GM19043 (cell line): ENCODE results near the gene LYST.
"Not testable (repeated sequence)": the region's sequence is repeated elsewhere in the genome, so short reads cannot be mapped to it uniquely, and the experiment has no call there.

ENCODE experiments used
- ATAC-seq: cut with Tn5 transposase; IDR thresholded peaks from one replicate; pipeline ENCODE4 v1.9.1; 2021; ENCODE audit warnings: low read depth; ENCODE audit not compliant: unreplicated experiment

Gene LYST

DNA sequence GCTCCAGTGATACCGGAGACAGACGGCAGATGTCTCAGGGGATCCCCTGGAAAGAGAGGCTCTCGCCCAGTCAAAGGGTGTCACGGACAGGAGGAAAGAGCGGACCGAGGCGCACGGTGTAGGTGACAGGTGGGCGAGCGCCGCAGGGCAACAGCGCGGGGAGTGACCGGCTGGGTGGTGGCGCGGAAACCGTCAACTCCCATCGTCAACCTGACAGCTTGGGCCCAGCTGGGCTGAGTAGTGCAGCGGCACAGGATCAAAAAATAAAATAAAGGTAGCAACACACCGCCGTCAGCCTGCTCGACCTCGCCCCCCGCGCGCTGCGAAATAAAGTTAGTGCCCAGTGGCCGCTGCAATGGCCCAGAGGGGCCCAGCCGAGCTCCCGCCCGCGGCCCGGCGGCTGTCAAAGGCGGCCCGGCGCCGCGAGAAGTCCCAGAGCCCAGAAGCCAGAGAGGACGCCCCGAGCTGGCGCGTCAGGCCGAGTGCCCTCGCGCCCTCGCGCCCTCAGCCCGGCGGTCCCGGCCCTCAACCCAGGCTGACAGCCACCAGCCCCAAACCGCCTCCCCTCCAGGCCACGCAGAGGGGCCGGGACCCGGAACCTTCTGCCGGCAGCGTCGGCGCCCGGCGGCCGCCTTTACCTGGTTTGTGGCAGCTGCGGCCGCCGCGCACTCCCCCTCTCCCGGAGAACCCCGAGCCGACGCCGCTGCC lies at the start of gene LYST:
Gene LYST (minus strand): TSS at position 702 of the 708 bp plus-strand sequence. CDS start 36,489 bp downstream, outside the sequence.
- peak; percentile 42 for ATAC-seq

- ATAC-seq: not testable (repeated sequence)
Observed at GRCh38 chr1:235915489-235915888, 48.8 kb upstream of the LYST start.

- ATAC-seq: no peak
Observed at GRCh38 chr1:235913311-235913710, 46.6 kb upstream of the LYST start.

DNA sequence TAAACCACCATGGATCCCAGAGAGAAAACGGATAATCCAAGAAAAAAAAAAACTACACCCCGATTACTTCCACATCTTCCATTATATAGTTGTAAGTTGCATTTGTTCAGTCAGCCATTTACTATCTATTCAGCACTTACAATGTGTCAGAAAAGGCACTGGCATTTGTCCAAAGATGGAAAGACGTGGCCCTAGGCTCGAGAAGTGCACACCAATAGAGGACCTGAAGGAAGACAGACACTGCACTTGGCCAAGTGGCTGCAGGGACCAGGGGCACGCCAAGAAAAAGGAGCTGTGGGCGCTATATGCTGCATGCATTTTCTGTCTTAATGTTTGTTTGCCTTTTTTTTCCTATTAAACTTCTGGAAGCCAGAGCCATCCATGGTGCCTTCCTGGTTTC lies 45.2 kb upstream of the LYST start:
- ATAC-seq: no peak

DNA sequence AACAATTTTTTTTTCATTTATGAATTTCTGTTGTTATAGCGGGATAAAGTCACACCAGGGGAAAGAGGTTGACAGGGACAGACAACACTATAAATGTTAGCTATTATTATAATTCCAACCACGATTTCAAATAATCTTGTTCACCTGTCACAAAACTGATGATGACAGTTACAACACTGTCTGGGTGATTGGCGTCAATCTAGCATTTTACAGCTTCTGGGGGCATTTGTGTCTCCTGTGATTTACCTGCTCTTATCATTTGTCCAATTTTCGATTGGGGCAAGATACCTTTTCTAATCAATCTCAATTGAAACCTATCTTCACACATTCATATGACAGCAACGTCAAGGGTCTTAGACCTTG lies 44.6 kb upstream of the LYST start:
- no peak for ATAC-seq

DNA sequence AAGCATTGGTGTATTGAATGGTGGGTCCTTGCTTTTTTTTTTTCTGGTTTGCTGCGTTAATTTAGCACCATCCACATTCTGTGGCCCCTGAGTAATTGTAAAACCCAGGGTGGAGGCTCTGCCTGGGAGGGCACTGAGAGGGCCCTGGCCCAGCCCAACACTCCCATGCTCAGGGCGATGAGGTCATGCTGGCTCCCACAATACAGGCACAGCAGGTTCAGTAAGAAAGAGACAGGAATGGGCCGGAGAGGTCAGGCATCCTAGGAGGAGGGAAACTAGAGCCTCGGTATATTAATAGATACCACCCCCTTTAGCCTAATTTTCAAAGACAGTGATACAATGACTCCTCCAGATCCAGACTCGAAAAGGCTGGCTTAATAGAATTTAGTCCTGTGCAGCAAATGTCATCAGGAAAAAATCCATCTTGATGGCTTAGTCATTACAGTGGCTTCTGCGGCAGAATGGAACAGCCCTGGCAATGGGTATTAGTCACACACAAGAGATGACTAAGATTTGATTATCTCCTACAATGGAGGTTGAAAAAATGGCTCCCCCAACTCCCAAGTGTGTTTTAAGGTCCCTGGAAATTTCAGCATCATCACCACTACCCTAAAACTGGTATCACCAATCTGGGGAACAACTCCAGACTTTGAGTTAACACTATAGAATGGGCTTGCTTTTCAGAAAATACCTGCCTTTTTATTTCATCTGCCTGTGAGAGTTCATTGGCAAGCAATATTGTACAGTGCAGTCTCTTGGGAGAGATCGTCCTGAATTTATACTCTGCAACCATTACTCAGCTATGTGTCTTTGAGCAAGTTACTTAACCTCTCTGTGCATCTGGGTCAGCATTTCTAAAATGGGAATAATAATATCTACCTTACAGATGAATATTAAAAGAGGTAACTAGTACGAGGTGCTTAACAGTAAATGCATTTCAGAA lies 43.9 kb upstream of the LYST start:
- ATAC-seq: no peak

DNA sequence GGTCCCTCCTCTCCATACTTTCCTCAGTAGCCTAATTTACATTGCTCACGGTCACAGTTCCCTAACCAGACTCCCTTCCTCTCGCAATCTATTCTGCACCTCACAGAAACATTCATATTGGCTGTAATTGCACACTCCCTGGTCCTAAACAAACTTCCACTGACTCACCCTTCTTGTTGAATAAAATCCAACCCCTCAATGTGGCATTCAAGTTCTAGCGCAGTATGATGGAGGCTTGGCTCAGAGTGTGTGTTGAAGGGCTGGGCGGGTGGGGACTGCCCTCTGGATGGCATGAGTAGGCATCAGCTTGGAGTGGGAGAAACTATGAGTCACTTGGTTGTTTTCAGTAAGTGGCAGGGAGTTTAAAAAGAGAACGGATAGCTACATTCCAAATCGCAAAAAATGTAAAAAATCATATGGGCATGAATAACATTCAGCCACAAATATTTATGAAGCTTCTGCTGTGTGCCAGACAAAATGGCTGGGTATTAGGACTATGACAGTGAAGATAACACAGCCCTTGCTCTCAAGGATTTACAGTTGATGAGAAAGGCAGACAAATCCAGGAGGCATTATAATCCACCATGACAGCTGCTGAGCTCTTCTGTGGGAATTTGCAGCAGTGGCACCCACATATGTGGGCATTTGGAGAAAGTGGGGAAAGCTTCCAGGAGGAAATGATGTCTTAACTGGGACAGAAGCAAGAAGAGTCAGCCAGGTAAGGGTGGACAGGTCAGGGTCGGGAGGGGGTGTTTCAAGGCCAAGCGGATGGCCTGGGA lies 42.2 kb upstream of the LYST start:
- no peak for ATAC-seq

DNA sequence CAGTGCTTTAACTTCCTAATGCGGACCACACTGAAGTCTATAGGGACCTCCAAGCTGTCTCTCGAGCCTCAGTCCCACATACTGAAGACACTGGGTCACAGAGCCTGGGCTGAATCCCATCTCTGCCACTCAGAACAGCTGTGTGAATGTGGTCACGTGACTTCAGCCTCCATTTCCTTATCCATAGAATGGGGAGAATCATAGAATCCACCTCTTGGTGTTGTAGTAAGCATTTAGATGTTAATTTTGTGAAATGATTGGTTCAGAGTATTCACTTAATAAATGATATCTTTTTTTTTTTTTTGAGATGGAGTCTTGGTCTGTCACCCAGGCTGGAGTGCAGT lies 41.2 kb upstream of the LYST start:
- no peak for ATAC-seq

GRCh38 chr1:235907187-235907896 lies 40.6 kb upstream of the LYST start:
- ATAC-seq: no peak

GRCh38 chr1:235906436-235906835 lies 39.7 kb upstream of the LYST start:
- no peak for ATAC-seq

GRCh38 chr1:235903809-235904208 lies 37.1 kb upstream of the LYST start:
- ATAC-seq: not testable (repeated sequence)

DNA sequence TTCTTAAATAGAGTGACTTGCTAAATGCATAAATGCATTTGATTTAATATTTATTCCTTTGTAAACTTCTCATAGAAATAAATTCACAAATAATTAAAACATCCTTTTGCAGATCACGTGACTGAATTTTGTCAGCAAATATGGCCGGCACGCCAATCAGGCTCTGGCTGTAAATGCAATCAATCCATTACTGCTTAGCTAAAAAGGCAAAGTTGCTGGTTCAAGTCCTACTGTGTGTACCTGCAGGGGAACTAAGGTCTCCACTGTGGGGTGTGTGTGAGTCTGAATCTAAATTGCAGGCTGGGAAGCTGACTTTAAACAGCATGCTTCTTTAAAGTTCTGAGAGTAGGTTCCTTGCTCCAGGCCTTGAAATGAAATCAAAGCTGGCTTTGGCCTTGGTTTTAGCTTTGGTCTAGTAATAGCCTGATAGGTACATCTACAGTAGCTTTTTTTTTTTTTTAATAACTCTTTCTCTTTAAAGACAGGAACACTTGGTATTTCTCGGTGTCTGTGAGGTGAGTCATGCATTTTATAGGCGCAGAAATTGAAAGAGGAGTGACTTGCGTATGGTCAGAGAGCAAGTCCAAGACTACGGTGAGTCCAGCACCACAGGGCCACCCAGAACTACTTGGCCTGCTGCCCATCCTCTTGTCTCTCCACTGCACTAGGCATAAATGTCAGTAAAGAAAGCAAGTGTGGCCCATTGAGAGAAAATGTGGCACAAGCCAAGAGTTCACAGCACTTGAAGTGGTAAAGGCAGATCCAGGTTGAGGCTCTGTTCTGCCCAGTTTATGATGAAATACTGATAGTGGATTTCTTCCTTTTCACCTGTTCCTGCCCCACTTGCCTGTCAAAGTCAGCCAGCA lies 36.2 kb upstream of the LYST start:
- no peak for ATAC-seq

DNA sequence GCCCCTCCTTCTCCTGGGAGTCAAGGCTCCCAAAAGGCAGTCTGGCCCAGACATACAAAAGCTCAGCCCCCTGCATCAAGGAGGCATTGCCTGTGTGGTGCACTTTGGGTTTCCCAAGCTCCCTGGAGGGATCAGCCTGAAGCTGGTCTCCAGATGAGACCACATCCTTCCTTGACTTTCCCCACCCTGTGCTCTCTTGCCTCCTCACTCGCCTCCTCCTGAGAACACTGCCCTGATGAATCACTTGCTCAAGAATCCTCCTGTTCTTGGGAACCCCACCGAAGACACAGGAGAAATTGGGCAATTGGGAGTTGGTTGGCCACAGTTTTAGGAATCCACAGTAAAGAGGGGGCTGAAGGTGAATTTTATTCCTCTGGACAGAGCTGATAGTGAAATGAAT lies 34.8 kb upstream of the LYST start:
- no peak for ATAC-seq

DNA sequence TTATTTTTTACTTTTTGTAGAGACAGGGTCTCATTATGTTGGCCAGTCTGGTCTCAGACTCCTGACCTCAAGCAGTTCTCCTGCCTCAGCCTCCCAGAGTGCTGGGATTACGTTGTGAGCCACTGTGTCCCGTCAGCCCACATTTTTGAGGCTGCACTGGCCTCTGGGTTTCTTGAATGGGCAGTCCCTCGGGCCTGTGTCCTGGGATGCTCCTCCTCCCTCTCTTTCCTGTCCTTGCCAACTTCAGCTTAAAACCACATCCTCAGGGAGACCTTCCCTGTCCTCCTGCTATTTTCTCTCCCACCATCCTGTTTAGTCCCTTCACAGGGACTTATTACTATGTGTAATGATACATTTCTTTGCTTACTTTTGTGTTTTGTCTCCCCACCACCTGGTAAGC lies 31.4 kb upstream of the LYST start:
- ATAC-seq: no peak

GRCh38 chr1:235893840-235894239 lies 27.1 kb upstream of the LYST start:
- no peak for ATAC-seq

- no peak for ATAC-seq
Observed at GRCh38 chr1:235892734-235893413, 26.2 kb upstream of the LYST start.

- no peak for ATAC-seq
Observed at GRCh38 chr1:235892202-235892601, 25.5 kb upstream of the LYST start.

- peak; percentile 73 for ATAC-seq
Observed at GRCh38 chr1:235888119-235888643, 21.5 kb upstream of the LYST start.

DNA sequence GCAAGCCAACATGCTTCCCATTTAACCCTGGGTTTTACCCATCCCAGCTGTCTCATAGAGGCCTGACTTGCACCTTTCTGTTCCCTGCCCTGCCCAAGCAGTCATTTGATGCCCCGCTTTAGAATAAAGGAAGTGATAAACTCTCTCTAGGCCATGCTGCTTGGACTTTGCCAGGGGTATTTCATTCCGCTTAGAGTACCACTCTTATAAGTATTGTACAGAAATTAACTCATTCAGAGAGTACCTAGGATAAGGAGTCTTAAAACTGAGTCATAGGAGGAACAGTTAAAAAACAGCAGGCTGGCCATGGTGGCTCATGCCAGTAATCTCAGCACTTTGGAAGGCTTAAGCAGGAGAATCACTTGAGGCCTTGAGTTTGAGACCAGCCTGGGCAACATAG lies 21.0 kb upstream of the LYST start:
- no peak for ATAC-seq
